MCF 10A (cell line): Measurements from ENCODE around the gene SOX13. TPM values are rescaled to one million over a fixed set of nuclear protein-coding genes. Genes with fewer than 3 reads are reported as not detected.
A peak's percentile ranks its signal among the peaks of the same experiment; 100 is the strongest.

Experiments
- Bru-seq: library from RNA; stranded (reverse); fragments of 400-500 nt; gene quantifications from one replicate; lab custom pipeline; 2021; lab: Mats Ljungman, UMichigan
- BruChase-seq, 2 experiments: library from RNA; stranded (reverse); fragments of 400-500 nt; gene quantifications; one replicate each; lab custom pipeline; 2021; lab: Mats Ljungman, UMichigan
- BruUV-seq: library from RNA; stranded (reverse); fragments of 400-500 nt; replicated peaks from 2 replicates; lab custom pipeline; 2021; lab: Mats Ljungman, UMichigan
- CTCF ChIA-PET: fragments of 300-600 bp; sonication (Branson Sonifier 250); formaldehyde crosslinking; extraction: SDS; loops from one replicate; lab custom pipeline; 2021; ENCODE audit warnings: antibody characterized with exemption, inconsistent platforms; lab: Yijun Ruan, JAX
- POLR2A ChIA-PET: fragments of 300-600, 350-650 bp; sonication (Branson Sonifier 250); formaldehyde crosslinking; extraction: SDS; loops from one replicate; lab custom pipeline; 2020; ENCODE audit warnings: antibody characterized with exemption, inconsistent platforms; lab: Yijun Ruan, JAX
- DNase-seq: peaks from one replicate; pipeline ENCODE4 v3.0.0-alpha.2; 2018; ENCODE audit not compliant: unreplicated experiment
- H3K27ac Mint-ChIP-seq: one replicate; pipeline ENCODE4 v1.8.0; 2022; ENCODE audit warnings: mild to moderate bottlenecking, low read depth, mixed read lengths; ENCODE audit not compliant: unreplicated experiment
- H3K27me3 Mint-ChIP-seq: one replicate; pipeline ENCODE4 v1.8.0; 2022; ENCODE audit warnings: mixed read lengths; ENCODE audit not compliant: insufficient read depth, unreplicated experiment
- H3K36me3 Mint-ChIP-seq: one replicate; pipeline ENCODE4 v1.8.0; 2022; ENCODE audit warnings: mild to moderate bottlenecking, moderate library complexity, mixed read lengths; ENCODE audit not compliant: insufficient read depth, unreplicated experiment
- H3K4me1 Mint-ChIP-seq: one replicate; pipeline ENCODE4 v1.8.0; 2022; ENCODE audit warnings: mixed read lengths; ENCODE audit not compliant: insufficient read depth, unreplicated experiment
- H3K4me3 Mint-ChIP-seq: one replicate; pipeline ENCODE4 v1.8.0; 2022; ENCODE audit warnings: mild to moderate bottlenecking, moderate library complexity, mixed read lengths; ENCODE audit not compliant: unreplicated experiment
- H3K9me3 Mint-ChIP-seq: one replicate; pipeline ENCODE4 v1.8.0; 2022; ENCODE audit warnings: mixed read lengths; ENCODE audit not compliant: unreplicated experiment
- CTCF ChIP-seq: fragments of 200-600 bp; IDR thresholded peaks from one replicate; pipeline ENCODE4 v1.8.0; 2022; ENCODE audit warnings: antibody characterized with exemption, mild to moderate bottlenecking; ENCODE audit not compliant: unreplicated experiment
- intact Hi-C: fragments of 100-400 bp; cut with micrococcal nuclease; formaldehyde crosslinking; loops from 2 replicates; pipeline ENCODE4 v1.14.1; 2022
- long read RNA-seq: library from polyadenylated mRNA; stranded (forward); transcript quantifications from one replicate; pipeline ENCODE4 v2.0.0, GENCODE V29; 2022
- total RNA-seq: library from RNA; stranded (reverse); gene quantifications from 2 replicates; pipeline ENCODE4 v1.2.3, GENCODE V29; 2022

The SOX13 gene
- total RNA-seq (23.7 and 32.8 TPM in 2 replicates), Bru-seq, nascent RNA (percentile 56 among the genes with signal in this experiment), BruChase-seq, experiment 1, labeled RNA remaining after a 6-hour chase (percentile 50 among the genes with signal in this experiment), BruChase-seq, experiment 2, labeled RNA remaining after a 2-hour chase (percentile 53 among the genes with signal in this experiment)
- long read RNA-seq, transcript SOX13-203 (14 exons, 3,587 nt) = major isoform, 8 of 23 reads
- long read RNA-seq, partial matches to known transcripts = 4 of 23 reads
- long read RNA-seq, other reads (novel, unspliced or antisense) = 11 of 23 reads

GRCh38 chr1:204072931-204073836, at the start of gene SOX13:
SOX13 (plus strand) TSS chr1:204073115; CDS start chr1:204112916, 39,801 bp downstream.
- DNase-seq = peak; percentile 98
- CTCF ChIA-PET = interaction anchor here (0.5 to 5.2 kb wide), 23 partner anchors 9 to 569 kb away, joined by 3 to 59 read pairs (median 4); partner anchors contain the start of gene ETNK2
- H3K27me3 Mint-ChIP-seq = no peaks in the 10 kb centered on the region
- no TSS peak for BruUV-seq
- H3K4me1 Mint-ChIP-seq = peaks cover 20% of the 10 kb centered on the region
- peak within 1 kb of the TSS; percentile 55 for H3K27ac Mint-ChIP-seq
- H3K9me3 Mint-ChIP-seq = no peaks in the 10 kb centered on the region
- POLR2A ChIA-PET = interaction anchor here (0.7 to 5.1 kb wide), 28 partner anchors 11 to 344 kb away, joined by 3 to 70 read pairs (median 4); partner anchors contain the start of genes ETNK2 and SNRPE
- H3K36me3 Mint-ChIP-seq = no peaks in the 10 kb centered on the region
- intact Hi-C loops = loop anchor here (1.0 kb wide), 5 partner anchors 54 to 202 kb away; no protein-coding TSS in a partner anchor
- H3K4me3 Mint-ChIP-seq = peak within 1 kb of the TSS; percentile 75
- TF ChIP-seq CTCF = peak; percentile 34

- no peaks in the 10 kb centered on the region for H3K4me1 Mint-ChIP-seq
- DNase-seq = no peak
- POLR2A ChIA-PET = interaction anchor here (0.7 to 1.6 kb wide), 2 partner anchors 12 to 44 kb away, joined by 3 read pairs; no protein-coding TSS in a partner anchor
- H3K27ac Mint-ChIP-seq = no peak overlapping the region
- CTCF ChIA-PET = interaction anchor here (0.7 to 1.1 kb wide), 2 partner anchors 102 to 1550 kb away, joined by 3 to 9 read pairs; no protein-coding TSS in a partner anchor
- H3K27me3 Mint-ChIP-seq = peaks cover 31% of the 10 kb centered on the region
- TF ChIP-seq CTCF = no peak
- H3K9me3 Mint-ChIP-seq = no peaks in the 10 kb centered on the region
- H3K36me3 Mint-ChIP-seq = no peaks in the 10 kb centered on the region
- no peak overlapping the region for H3K4me3 Mint-ChIP-seq
- intact Hi-C loops = no loop called here
- no TSS peak for BruUV-seq
These were observed 46.8 kb upstream of the SOX13 start for GRCh38 chr1:204025917-204026707.

- no TSS peak for BruUV-seq
- Mint-ChIP-seq H3K36me3 (no peaks in the 10 kb centered on the region), H3K9me3 (no peaks in the 10 kb centered on the region), H3K27ac (no peak overlapping the region), H3K27me3 (peaks cover 31% of the 10 kb centered on the region), H3K4me3 (no peak overlapping the region), H3K4me1 (no peaks in the 10 kb centered on the region)
- intact Hi-C loops = no loop called here
- CTCF ChIA-PET = interaction anchor here (0.5 to 1.1 kb wide), 3 partner anchors 9 to 540 kb away, joined by 3 to 9 read pairs (median 4); no protein-coding TSS in a partner anchor
- POLR2A ChIA-PET = interaction anchor here (1.4 kb wide), 1 partner anchor 11 kb away, joined by 3 read pairs; no protein-coding TSS in a partner anchor
- no peak for TF ChIP-seq CTCF
- no peak for DNase-seq
These were observed 45.5 kb upstream of the SOX13 start for GRCh38 chr1:204027446-204027845.
